Adipocyte (in vitro differentiated cells): ENCODE data around the gene POT1.
A peak's percentile ranks its signal among the peaks of the same experiment; 100 is the strongest.

Experiments used
- DNase-seq: peaks from one replicate; pipeline ENCODE4 v3.0.0-alpha.2; 2015; ENCODE audit warnings: low read depth
- H3K27me3 ChIP-seq: replicated peaks from 2 replicates; pipeline ENCODE4 v1.7.0; 2013; ENCODE audit warnings: mild to moderate bottlenecking, low read length, moderate library complexity; ENCODE audit not compliant: control insufficient read depth, insufficient read depth
- H3K36me3 ChIP-seq: 2 replicates; pipeline ENCODE4 v1.7.0; 2013; ENCODE audit warnings: low read length, mild to moderate bottlenecking, moderate library complexity; ENCODE audit not compliant: control insufficient read depth, insufficient read depth, severe bottlenecking
- H3K4me1 ChIP-seq: 2 replicates; pipeline ENCODE4 v1.7.0; 2013; ENCODE audit warnings: mild to moderate bottlenecking, low read length, moderate library complexity; ENCODE audit not compliant: control insufficient read depth, insufficient read depth
- H3K4me3 ChIP-seq: 2 replicates; pipeline ENCODE4 v1.7.0; 2013; ENCODE audit warnings: mild to moderate bottlenecking, low read length, moderate library complexity
- H3K9ac ChIP-seq: 2 replicates; pipeline ENCODE4 v1.7.0; 2013; ENCODE audit warnings: mild to moderate bottlenecking, low read length, moderate library complexity
- H3K9me3 ChIP-seq: 2 replicates; pipeline ENCODE4 v1.7.0; 2013; ENCODE audit warnings: mild to moderate bottlenecking, low read length, moderate library complexity; ENCODE audit not compliant: control insufficient read depth

The POT1 gene

GRCh38 chr7:124938128-124938527 lies 8.5 kb upstream of the POT1 start:
- Histone ChIP-seq H3K36me3 (no peaks in the 10 kb centered on the region), H3K9me3 (no peaks in the 10 kb centered on the region), H3K4me3 (no peak overlapping the region), H3K4me1 (peaks cover 3% of the 10 kb centered on the region), H3K27me3 (no peaks in the 10 kb centered on the region), H3K9ac (no peak overlapping the region)
- DNase-seq, result no peak

- no peak for DNase-seq
- H3K4me1 ChIP-seq, result peaks cover 3% of the 10 kb centered on the region
- H3K27me3 ChIP-seq, result no peaks in the 10 kb centered on the region
- H3K9ac ChIP-seq, result no peak overlapping the region
- no peaks in the 10 kb centered on the region for H3K9me3 ChIP-seq
- no peaks in the 10 kb centered on the region for H3K36me3 ChIP-seq
- H3K4me3 ChIP-seq, result no peak overlapping the region
Measured at GRCh38 chr7:124937076-124937475, 7.5 kb upstream of the POT1 start.

- no peaks in the 10 kb centered on the region for H3K4me1 ChIP-seq
- no peaks in the 10 kb centered on the region for H3K36me3 ChIP-seq
Measured at GRCh38 chr7:124934841-124935240, 5.2 kb upstream of the POT1 start.

GRCh38 chr7:124930655-124931597 lies 1.3 kb upstream of the POT1 start:
- H3K36me3 ChIP-seq, result no peaks in the 10 kb centered on the region
- no peak for DNase-seq
- no peak overlapping the region for H3K9ac ChIP-seq
- H3K9me3 ChIP-seq, result no peaks in the 10 kb centered on the region
- peaks cover 15% of the 10 kb centered on the region for H3K4me1 ChIP-seq
- no peak overlapping the region for H3K4me3 ChIP-seq
- no peaks in the 10 kb centered on the region for H3K27me3 ChIP-seq

More at GRCh38 chr7:124934841-124935240, 5.2 kb upstream of the POT1 start:
- DNase-seq, result no peak
- H3K9me3 ChIP-seq, result no peaks in the 10 kb centered on the region
- H3K9ac ChIP-seq, result no peak overlapping the region
- no peak overlapping the region for H3K4me3 ChIP-seq
- H3K27me3 ChIP-seq, result no peaks in the 10 kb centered on the region

GRCh38 chr7:124930173-124930623 lies 573 bp upstream of the POT1 start:
- H3K9me3 ChIP-seq, result no peaks in the 10 kb centered on the region
- peak overlapping the region; percentile 96 for H3K4me3 ChIP-seq
- peak overlapping the region; percentile 79 for H3K9ac ChIP-seq
- H3K27me3 ChIP-seq, result no peaks in the 10 kb centered on the region
- no peak for DNase-seq
- H3K4me1 ChIP-seq, result peaks cover 22% of the 10 kb centered on the region
- H3K36me3 ChIP-seq, result no peaks in the 10 kb centered on the region

GRCh38 chr7:124924906-124925305 lies 4.7 kb downstream of the POT1 start:
- Histone ChIP-seq H3K36me3 (no peaks in the 10 kb centered on the region), H3K4me3 (peak overlapping the region; percentile 1)

GRCh38 chr7:124922200-124922599 lies 7.4 kb downstream of the POT1 start:
- Histone ChIP-seq H3K36me3 (peaks cover 6% of the 10 kb centered on the region), H3K9me3 (no peaks in the 10 kb centered on the region), H3K27me3 (no peaks in the 10 kb centered on the region), H3K4me1 (peaks cover 26% of the 10 kb centered on the region), H3K4me3 (no peak overlapping the region), H3K9ac (no peak overlapping the region)
- no peak for DNase-seq

More at GRCh38 chr7:124924906-124925305, 4.7 kb downstream of the POT1 start:
- H3K9ac ChIP-seq, result no peak overlapping the region
- H3K4me1 ChIP-seq, result peaks cover 40% of the 10 kb centered on the region
- peak; percentile 22 for DNase-seq
- H3K9me3 ChIP-seq, result no peaks in the 10 kb centered on the region
- H3K27me3 ChIP-seq, result no peaks in the 10 kb centered on the region

- Histone ChIP-seq H3K4me3 (no peak overlapping the region), H3K9ac (no peak overlapping the region), H3K9me3 (no peaks in the 10 kb centered on the region), H3K36me3 (peaks cover 10% of the 10 kb centered on the region), H3K27me3 (no peaks in the 10 kb centered on the region), H3K4me1 (peaks cover 26% of the 10 kb centered on the region)
- DNase-seq, result no peak
Measured at GRCh38 chr7:124919841-124920240, 9.8 kb downstream of the POT1 start.

GRCh38 chr7:124918662-124919061 lies 11.0 kb downstream of the POT1 start:
- Histone ChIP-seq H3K36me3 (peaks cover 11% of the 10 kb centered on the region), H3K9ac (no peak overlapping the region), H3K27me3 (no peaks in the 10 kb centered on the region), H3K4me1 (peaks cover 17% of the 10 kb centered on the region), H3K4me3 (no peak overlapping the region), H3K9me3 (no peaks in the 10 kb centered on the region)
- DNase-seq, result no peak

- peaks cover 11% of the 10 kb centered on the region for H3K4me1 ChIP-seq
- H3K9ac ChIP-seq, result no peak overlapping the region
- DNase-seq, result no peak
- H3K27me3 ChIP-seq, result no peaks in the 10 kb centered on the region
- H3K9me3 ChIP-seq, result no peaks in the 10 kb centered on the region
- H3K4me3 ChIP-seq, result no peak overlapping the region
- H3K36me3 ChIP-seq, result peaks cover 16% of the 10 kb centered on the region
Measured at GRCh38 chr7:124915242-124915641, 14.4 kb downstream of the POT1 start.

GRCh38 chr7:124914298-124914697 lies 15.3 kb downstream of the POT1 start:
- Histone ChIP-seq H3K9ac (no peak overlapping the region), H3K4me3 (no peak overlapping the region), H3K4me1 (peaks cover 11% of the 10 kb centered on the region), H3K27me3 (no peaks in the 10 kb centered on the region), H3K36me3 (peaks cover 12% of the 10 kb centered on the region), H3K9me3 (no peaks in the 10 kb centered on the region)
- no peak for DNase-seq
